Spinal cord (tissue), 10 donors: ENCODE results near the gene FAAP20. TPM values are rescaled to one million over a fixed set of nuclear protein-coding genes. Genes with fewer than 3 reads are reported as not detected.
A peak's percentile ranks its signal among the peaks of the same experiment; 100 is the strongest.

ENCODE experiments used
- DNase-seq, 6 donors: peaks; one replicate each; pipeline versions ENCODE4 v3.0.0 to v3.0.0-alpha.2; 2013 to 2015; ENCODE audit warnings: low spot score in 6 of 6, low read depth in 4 of 6
- H3K27ac ChIP-seq: one replicate; pipeline ENCODE4 v1.5.1; 2013; ENCODE audit warnings: low read depth, low read length, control low read depth
- H3K27me3 ChIP-seq: one replicate; pipeline ENCODE4 v1.6.1; 2013; ENCODE audit warnings: low read length; ENCODE audit not compliant: control insufficient read depth, insufficient read depth
- H3K36me3 ChIP-seq: one replicate; pipeline ENCODE4 v1.6.1; 2013; ENCODE audit warnings: low read length; ENCODE audit not compliant: control insufficient read depth, insufficient read depth
- H3K4me1 ChIP-seq: one replicate; pipeline ENCODE4 v1.6.1; 2013; ENCODE audit warnings: low read length; ENCODE audit not compliant: control insufficient read depth, insufficient read depth
- H3K4me3 ChIP-seq: one replicate; pipeline ENCODE4 v1.5.1; 2013; ENCODE audit warnings: low read depth, low read length, control low read depth
- H3K9me3 ChIP-seq: one replicate; pipeline ENCODE4 v1.6.1; 2013; ENCODE audit warnings: low read length; ENCODE audit not compliant: control insufficient read depth, insufficient read depth
- WGBS: methylation state at CpG from one replicate; pipeline ENCODE4 v1.1.5; 2013; ENCODE audit warnings: missing lambda C conversion rate; ENCODE audit not compliant: insufficient coverage; 5-methylcytosine and 5-hydroxymethylcytosine counted together
- polyA plus RNA-seq, 2 donors: library from polyadenylated mRNA; unstranded; fragments of 120-200 nt; gene quantifications; one replicate each; pipeline ENCODE4 v1.2.1, GENCODE V29; 2013; ENCODE audit not compliant: insufficient read length in 2 of 2
- total RNA-seq, 2 donors: library from RNA; depleted of rRNA in 1 of 2; stranded (reverse); fragments of 120-200 nt in 1 of 2; fragments of >200 nt in 1 of 2; gene quantifications; one replicate each; pipeline versions ENCODE4 v1.2.3 to v1.2.4, GENCODE V29; 2013 to 2014
- donor health status: healthy.

FAAP20 gene
- total and polyA plus RNA-seq, 4 donors, result 15.5 to 96.8 (median 57.3) TPM

- WGBS, result 85% methylated on average over 16 of the region's 17 CpGs
- peaks cover 28% of the 10 kb centered on the region for H3K36me3 ChIP-seq
These were observed 2.5 kb upstream of the FAAP20 start for GRCh38 chr1:2196901-2197638.

GRCh38 chr1:2195785-2196184, 1.2 kb upstream of the FAAP20 start:
- Histone ChIP-seq H3K4me1 (peaks cover 60% of the 10 kb centered on the region), H3K27me3 (no peaks in the 10 kb centered on the region)

More at GRCh38 chr1:2196901-2197638, 2.5 kb upstream of the FAAP20 start:
- no peaks in the 10 kb centered on the region for H3K27me3 ChIP-seq
- H3K9me3 ChIP-seq, result no peaks in the 10 kb centered on the region
- DNase-seq, result no peak
- H3K4me3 ChIP-seq, result no peak overlapping the region
- no peak overlapping the region for H3K27ac ChIP-seq
- peaks cover 49% of the 10 kb centered on the region for H3K4me1 ChIP-seq

DNA sequence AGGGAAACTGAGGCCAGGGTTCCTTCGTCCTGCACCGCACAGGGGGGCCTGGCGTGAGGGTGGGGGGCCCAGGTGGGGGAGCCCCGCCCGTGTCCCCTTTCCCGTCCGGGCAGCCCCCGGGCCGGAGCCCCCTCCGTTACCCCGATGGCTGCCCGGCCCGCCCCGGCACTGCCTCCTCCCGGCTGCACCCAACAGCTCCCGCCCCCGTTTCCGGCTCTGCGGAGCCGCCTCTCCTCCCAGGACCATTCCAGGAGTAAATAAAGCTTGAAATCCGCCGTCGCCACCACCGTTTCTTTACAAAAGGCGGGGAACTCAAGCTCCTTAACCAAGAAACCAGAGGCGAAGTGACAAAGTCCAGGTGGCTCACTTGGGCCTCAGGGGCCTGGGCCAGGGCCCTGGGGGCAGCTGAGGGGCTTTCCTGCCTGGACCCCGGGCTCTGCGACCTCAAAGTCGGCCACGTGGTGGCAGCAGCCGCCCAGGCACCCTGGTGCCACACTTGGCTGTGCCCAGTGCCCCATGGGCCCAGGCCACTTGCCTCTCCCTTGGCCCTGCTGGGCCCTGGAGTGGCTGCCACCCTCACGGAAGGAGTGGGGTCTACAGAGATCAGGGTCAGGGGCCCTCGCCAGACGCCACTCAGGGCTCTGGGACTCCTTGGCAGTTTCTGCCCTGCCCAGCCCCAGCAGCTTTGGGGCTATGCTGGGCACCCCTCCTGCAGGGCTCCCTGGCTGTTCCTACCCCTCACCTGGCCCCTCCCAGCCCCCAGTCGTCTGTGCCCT, 514 bp upstream of the FAAP20 start:
- peak overlapping the region; percentile 94 for H3K27ac ChIP-seq
- no peaks in the 10 kb centered on the region for H3K27me3 ChIP-seq
- H3K4me3 ChIP-seq, result peak overlapping the region; percentile 50
- DNase-seq, result peak in 3 of 6 donors; percentile 66 to 91 (median 90)
- no peaks in the 10 kb centered on the region for H3K9me3 ChIP-seq
- peaks cover 41% of the 10 kb centered on the region for H3K36me3 ChIP-seq
- peaks cover 67% of the 10 kb centered on the region for H3K4me1 ChIP-seq
- WGBS, result 4% methylated on average over 35 of the region's 35 CpGs

More at GRCh38 chr1:2195785-2196184, 1.2 kb upstream of the FAAP20 start:
- no peak overlapping the region for H3K4me3 ChIP-seq
- H3K36me3 ChIP-seq, result peaks cover 38% of the 10 kb centered on the region
- DNase-seq, result no peak
- 68% methylated on average over 11 of the region's 11 CpGs for WGBS
- H3K9me3 ChIP-seq, result no peaks in the 10 kb centered on the region
- H3K27ac ChIP-seq, result peak overlapping the region; percentile 94

DNA sequence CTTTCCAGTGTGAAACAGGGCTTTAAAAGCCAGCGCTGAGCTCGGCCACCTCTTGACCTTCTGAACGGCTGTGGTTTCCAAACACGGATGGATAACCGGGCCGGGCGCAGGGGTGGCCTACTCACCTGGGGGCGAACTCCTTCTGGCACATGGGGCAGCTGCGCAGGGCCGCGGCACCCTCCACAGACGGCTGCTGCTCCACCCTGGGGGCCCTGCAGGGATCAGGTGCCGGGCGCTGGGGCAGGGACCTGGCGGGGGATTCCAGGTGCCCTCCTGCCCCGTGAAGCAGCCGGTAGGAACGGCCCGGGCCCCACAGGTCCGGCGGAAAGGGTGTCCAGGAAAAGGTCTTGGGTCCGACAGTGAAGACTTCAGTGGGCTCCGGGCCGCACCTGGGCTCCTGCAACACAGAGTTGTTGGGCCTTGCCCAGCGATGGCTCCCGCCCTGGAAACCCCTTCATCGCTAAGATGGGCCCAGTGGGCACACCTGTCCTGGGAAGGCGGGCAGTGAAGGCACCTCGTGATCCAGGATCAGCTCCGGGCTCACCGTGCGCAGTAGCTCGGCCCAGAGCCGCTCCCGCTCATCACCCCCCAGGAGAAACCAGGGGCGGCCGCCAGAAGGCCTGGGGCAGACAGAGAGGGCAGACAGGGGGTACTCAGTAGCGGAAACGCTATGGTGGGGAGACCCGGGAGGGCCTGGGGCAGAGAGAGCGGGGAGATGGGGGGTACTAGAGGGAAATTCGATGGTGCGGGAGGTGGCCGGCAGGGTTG, 874 bp downstream of the FAAP20 start:
- Histone ChIP-seq H3K27me3 (no peaks in the 10 kb centered on the region), H3K9me3 (no peaks in the 10 kb centered on the region), H3K36me3 (peaks cover 46% of the 10 kb centered on the region), H3K4me1 (peaks cover 73% of the 10 kb centered on the region), H3K4me3 (peak overlapping the region; percentile 39), H3K27ac (peak overlapping the region; percentile 73)
- DNase-seq, result peak in 2 of 6 donors; percentile 12 to 18
- 53% methylated on average over 44 of the region's 44 CpGs for WGBS

- Histone ChIP-seq H3K4me1 (peaks cover 70% of the 10 kb centered on the region), H3K27ac (peak overlapping the region; percentile 76)
- peak in 2 of 6 donors; percentile 25 to 75 for DNase-seq
These were observed 2.3 kb downstream of the FAAP20 start for GRCh38 chr1:2192031-2192995.

DNA sequence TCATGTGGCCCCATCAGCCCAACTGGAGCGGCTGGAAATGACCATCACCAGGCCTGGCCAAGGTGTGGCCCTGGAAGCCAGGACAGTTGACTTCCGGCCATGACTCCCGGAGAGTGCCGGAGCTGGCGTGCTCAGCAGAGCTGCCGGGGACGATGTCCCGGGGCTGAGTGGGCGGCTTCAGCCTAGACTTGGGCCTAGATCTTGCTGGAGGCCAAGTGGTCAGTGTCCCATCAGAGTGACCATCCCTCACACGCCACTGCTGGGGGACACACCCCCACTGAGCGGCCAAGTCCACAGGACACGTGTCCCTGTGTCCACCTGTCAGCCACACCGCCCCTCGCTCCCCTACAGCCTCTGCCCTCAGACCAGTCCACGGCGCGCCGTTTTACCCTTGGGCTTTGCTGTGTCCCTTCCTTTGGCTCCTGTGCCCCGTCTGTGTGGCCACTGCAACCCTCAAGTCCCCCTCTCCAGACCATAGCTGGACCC, 4.0 kb downstream of the FAAP20 start:
- DNase-seq, result peak in 1 of 6 donors; percentile 15
- Histone ChIP-seq H3K27ac (peak overlapping the region; percentile 91), H3K4me1 (peaks cover 60% of the 10 kb centered on the region), H3K4me3 (no peak overlapping the region), H3K27me3 (no peaks in the 10 kb centered on the region), H3K36me3 (peaks cover 69% of the 10 kb centered on the region), H3K9me3 (no peaks in the 10 kb centered on the region)
- 93% methylated on average over 19 of the region's 19 CpGs for WGBS

More at GRCh38 chr1:2192031-2192995, 2.3 kb downstream of the FAAP20 start:
- Histone ChIP-seq H3K4me3 (no peak overlapping the region), H3K36me3 (peaks cover 57% of the 10 kb centered on the region), H3K27me3 (no peaks in the 10 kb centered on the region), H3K9me3 (no peaks in the 10 kb centered on the region)
- WGBS, result 73% methylated on average over 28 of the region's 30 CpGs

GRCh38 chr1:2189459-2190425, 4.8 kb downstream of the FAAP20 start:
- peak overlapping the region; percentile 45 for H3K4me3 ChIP-seq
- peak overlapping the region; percentile 91 for H3K27ac ChIP-seq
- no peaks in the 10 kb centered on the region for H3K27me3 ChIP-seq
- peaks cover 77% of the 10 kb centered on the region for H3K36me3 ChIP-seq
- DNase-seq, result peak in 4 of 6 donors; percentile 85 to 98 (median 94)
- no peaks in the 10 kb centered on the region for H3K9me3 ChIP-seq
- 6% methylated on average over 65 of the region's 65 CpGs for WGBS
- H3K4me1 ChIP-seq, result peaks cover 52% of the 10 kb centered on the region

- Histone ChIP-seq H3K36me3 (peaks cover 85% of the 10 kb centered on the region), H3K4me1 (peaks cover 44% of the 10 kb centered on the region), H3K4me3 (no peak overlapping the region), H3K27me3 (no peaks in the 10 kb centered on the region), H3K9me3 (no peaks in the 10 kb centered on the region), H3K27ac (peak overlapping the region; percentile 57)
- DNase-seq, result no peak
- WGBS, result 82% methylated on average over 16 of the region's 16 CpGs
These were observed 6.2 kb downstream of the FAAP20 start for GRCh38 chr1:2188336-2188735.
